OCI-LY1 (cell line): Measurements from ENCODE around the gene HAPSTR1.
"Not testable (repeated sequence)": the region's sequence is repeated elsewhere in the genome, so short reads cannot be mapped to it uniquely, and the experiment has no call there.

Source experiments
- H2AFZ ChIP-seq: fragments of 200-600 bp; sonication (generic), shearing (Covaris generic); 2 replicates; pipeline ENCODE4 v1.6.0; 2014; ENCODE audit warnings: antibody characterized with exemption, mild to moderate bottlenecking, low read length
- H3F3A ChIP-seq: fragments of 200-600 bp; sonication (generic), shearing (Covaris generic); 2 replicates; pipeline ENCODE4 v1.6.0; 2014; ENCODE audit warnings: mild to moderate bottlenecking, antibody characterized with exemption, low read length, moderate library complexity; ENCODE audit not compliant: insufficient read depth
- H3K27ac ChIP-seq: fragments of 200-600 bp; sonication (generic); 2 replicates; pipeline ENCODE4 v1.5.1; 2014; ENCODE audit warnings: low read length, mixed run types, mild to moderate bottlenecking, low read depth; ENCODE audit not compliant: poor library complexity, severe bottlenecking
- H3K27me3 ChIP-seq: fragments of 200-600 bp; sonication (generic); 2 replicates; pipeline ENCODE4 v1.6.0; 2014; ENCODE audit warnings: antibody characterized with exemption, mild to moderate bottlenecking, low read length, moderate library complexity; ENCODE audit not compliant: insufficient read depth
- H3K36me3 ChIP-seq: fragments of 200-600 bp; sonication (generic); 2 replicates; pipeline ENCODE4 v1.6.1; 2014; ENCODE audit warnings: mild to moderate bottlenecking, antibody characterized with exemption, low read length, moderate library complexity, mixed read lengths; ENCODE audit not compliant: insufficient read depth
- H3K4me1 ChIP-seq: fragments of 200-600 bp; sonication (generic); 2 replicates; pipeline ENCODE4 v1.5.1; 2014; ENCODE audit warnings: mild to moderate bottlenecking, low read length, moderate library complexity; ENCODE audit not compliant: insufficient read depth, severe bottlenecking
- H3K4me2 ChIP-seq: fragments of 200-600 bp; sonication (generic), shearing (Covaris generic); 2 replicates; pipeline ENCODE4 v1.6.1; 2014; ENCODE audit warnings: low read length
- H3K4me3 ChIP-seq: fragments of 200-600 bp; sonication (generic); 2 replicates; pipeline ENCODE4 v1.5.1; 2014; ENCODE audit warnings: low read length, low read depth, mild to moderate bottlenecking, mixed read lengths; ENCODE audit not compliant: poor library complexity, severe bottlenecking
- H3K79me2 ChIP-seq: fragments of 200-600 bp; shearing (Covaris generic); 2 replicates; pipeline ENCODE4 v1.6.1; 2016; ENCODE audit warnings: mixed run types, low read length, mixed read lengths; ENCODE audit not compliant: insufficient read depth
- H3K9ac ChIP-seq: fragments of 200-600 bp; sonication (generic), shearing (Covaris generic); 2 replicates; pipeline ENCODE4 v1.6.1; 2014; ENCODE audit warnings: mild to moderate bottlenecking, low read length, mixed read lengths
- H3K9me2 ChIP-seq: fragments of 200-600 bp; sonication (generic), shearing (Covaris generic); 2 replicates; pipeline ENCODE4 v1.6.1; 2014; ENCODE audit warnings: low read depth, mild to moderate bottlenecking, low read length, mixed read lengths
- H3K9me3 ChIP-seq: fragments of 200-600 bp; shearing (Covaris generic); 2 replicates; pipeline ENCODE4 v1.6.1; 2014; ENCODE audit warnings: low read length, mixed read lengths
- H4K20me1 ChIP-seq: fragments of 200-600 bp; sonication (generic), shearing (Covaris generic); 2 replicates; pipeline ENCODE4 v1.6.0; 2016; ENCODE audit warnings: mild to moderate bottlenecking, low read length; ENCODE audit not compliant: insufficient read depth
- CTCF ChIP-seq: fragments of 200-600 bp; sonication (generic), shearing (Covaris generic); IDR thresholded peaks from 2 replicates; pipeline ENCODE4 v1.5.1; 2017; ENCODE audit warnings: mild to moderate bottlenecking, antibody characterized with exemption, low read length, moderate library complexity, mixed read lengths
- EZH2 ChIP-seq: fragments of 200-600 bp; sonication (generic), shearing (Covaris generic); IDR thresholded peaks from 2 replicates; pipeline ENCODE4 v1.8.0; 2017; ENCODE audit warnings: borderline replicate concordance, mixed run types, mild to moderate bottlenecking, antibody characterized with exemption, low read length, moderate library complexity, mixed read lengths

HAPSTR1 gene

GRCh38 chr16:9082422-9082821 is 9.0 kb upstream of the HAPSTR1 start:
- no peak overlapping the region for H2AFZ ChIP-seq
- no peaks in the 10 kb centered on the region for H4K20me1 ChIP-seq
- H3K9ac ChIP-seq, result no peak overlapping the region
- peaks cover 6% of the 10 kb centered on the region for H3K9me3 ChIP-seq
- H3K27me3 ChIP-seq, result no peaks in the 10 kb centered on the region
- H3K4me3 ChIP-seq, result no peak overlapping the region
- no peak for TF ChIP-seq EZH2
- no peak for TF ChIP-seq CTCF
- H3K9me2 ChIP-seq, result no peaks in the 10 kb centered on the region
- peaks cover 15% of the 10 kb centered on the region for H3K4me1 ChIP-seq
- H3K27ac ChIP-seq, result no peak overlapping the region
- no peaks in the 10 kb centered on the region for H3F3A ChIP-seq
- no peaks in the 10 kb centered on the region; the same call in 1 of the 2 replicates for H3K36me3 ChIP-seq
- no peaks in the 10 kb centered on the region for H3K79me2 ChIP-seq
- H3K4me2 ChIP-seq, result no peak overlapping the region

- H2AFZ ChIP-seq, H3K9me3 ChIP-seq, H3K4me2 ChIP-seq: not testable (repeated sequence)
Observed at GRCh38 chr16:9087733-9088132, 3.7 kb upstream of the HAPSTR1 start.

GRCh38 chr16:9088848-9089247 is 2.6 kb upstream of the HAPSTR1 start:
- H4K20me1 ChIP-seq, result no peaks in the 10 kb centered on the region
- H3K79me2 ChIP-seq, result peaks cover 15% of the 10 kb centered on the region
- no peak overlapping the region for H3K4me2 ChIP-seq
- H2AFZ ChIP-seq, result no peak overlapping the region
- no peaks in the 10 kb centered on the region for H3K27me3 ChIP-seq
- no peaks in the 10 kb centered on the region for H3F3A ChIP-seq
- peaks cover 12% of the 10 kb centered on the region for H3K36me3 ChIP-seq
- TF ChIP-seq EZH2 (no peak), CTCF (no peak)
- no peak overlapping the region for H3K4me3 ChIP-seq
- no peaks in the 10 kb centered on the region for H3K9me2 ChIP-seq
- no peak overlapping the region for H3K27ac ChIP-seq
- H3K9ac ChIP-seq, result no peak overlapping the region
- peaks cover 6% of the 10 kb centered on the region for H3K9me3 ChIP-seq
- H3K4me1 ChIP-seq, result peaks cover 19% of the 10 kb centered on the region

More at GRCh38 chr16:9087733-9088132, 3.7 kb upstream of the HAPSTR1 start:
- not testable (repeated sequence) for H3K27ac ChIP-seq, H3K9me2 ChIP-seq, H3K36me3 ChIP-seq, H3K79me2 ChIP-seq, H3K9ac ChIP-seq, H3K4me3 ChIP-seq, H3F3A ChIP-seq, H4K20me1 ChIP-seq, H3K27me3 ChIP-seq
- peaks cover 11% of the 10 kb centered on the region for H3K4me1 ChIP-seq

GRCh38 chr16:9089660-9090059 is 1.8 kb upstream of the HAPSTR1 start:
- Histone ChIP-seq H3K36me3 (peaks cover 20% of the 10 kb centered on the region), H3K9me3 (peaks cover 6% of the 10 kb centered on the region), H3K4me2 (peak overlapping the region; percentile 75), H3K9ac (peak overlapping the region; percentile 78; the same call in 1 of the 2 replicates), H4K20me1 (no peaks in the 10 kb centered on the region), H3K27me3 (no peaks in the 10 kb centered on the region), H3K79me2 (peaks cover 23% of the 10 kb centered on the region), H3K4me1 (peaks cover 27% of the 10 kb centered on the region), H3K9me2 (no peaks in the 10 kb centered on the region), H3K27ac (no peak overlapping the region), H3K4me3 (peak overlapping the region; percentile 70), H3F3A (no peaks in the 10 kb centered on the region), H2AFZ (no peak overlapping the region)
- TF ChIP-seq EZH2 (no peak), CTCF (no peak)
